Panc1 (cell line): Measurements from ENCODE around the gene NALCN. TPM values are rescaled to one million over a fixed set of nuclear protein-coding genes. Genes with fewer than 3 reads are reported as not detected.

Experiments
- ATAC-seq: fragments of 200-7000 bp; cut with Tn5 transposase; 2 replicates; pipeline ENCODE4 v1.9.1; 2020; ENCODE audit warnings: mild to moderate bottlenecking, moderate library complexity
- BruUV-seq: library from RNA; stranded (reverse); fragments of 400-500 nt; replicated peaks from 2 replicates; lab custom pipeline; 2021; lab: Mats Ljungman, UMichigan
- CTCF ChIA-PET: fragments of 300-600 bp; sonication (Branson Sonifier 250); formaldehyde crosslinking; loops from one replicate; lab custom pipeline; 2022; ENCODE audit warnings: antibody characterized with exemption; lab: Charles Lee
- POLR2A ChIA-PET: fragments of 300-600 bp; sonication (Branson Sonifier 250); formaldehyde crosslinking; loops from one replicate; lab custom pipeline; 2022; ENCODE audit warnings: antibody characterized with exemption; lab: Charles Lee
- DNase-seq: peaks from one replicate; pipeline ENCODE4 v3.0.0-alpha.2; 2010; ENCODE audit warnings: low read depth, low spot score
- H3K27ac ChIP-seq: 2 replicates; pipeline ENCODE4 v1.5.1; 2011; ENCODE audit warnings: mild to moderate bottlenecking, low read length, inconsistent platforms
- H3K27me3 ChIP-seq: fragments of 200-500 bp; sonication (Bioruptor generic); 2 replicates; pipeline ENCODE4 v1.6.0; 2014; ENCODE audit warnings: low read length, inconsistent platforms; ENCODE audit not compliant: control insufficient read depth, insufficient read depth
- H3K36me3 ChIP-seq: fragments of 200-500 bp; sonication (Bioruptor generic); 2 replicates; pipeline ENCODE4 v1.5.1; 2014; ENCODE audit warnings: inconsistent platforms, mild to moderate bottlenecking, low read length, moderate library complexity; ENCODE audit not compliant: control insufficient read depth, insufficient read depth
- H3K4me1 ChIP-seq: 2 replicates; pipeline ENCODE4 v1.5.1; 2011; ENCODE audit warnings: inconsistent platforms, mild to moderate bottlenecking, low read length, moderate library complexity; ENCODE audit not compliant: control insufficient read depth, insufficient read depth
- H3K4me3 ChIP-seq, 2 experiments: 2 replicates each; pipeline ENCODE4 v1.5.1; 2011 to 2012; ENCODE audit warnings: low read depth in 2 of 2, low read length in 2 of 2, mild to moderate bottlenecking in 2 of 2, inconsistent platforms in 1 of 2, moderate library complexity in 1 of 2
- H3K9me3 ChIP-seq: fragments of 200-500 bp; sonication (Bioruptor generic); 2 replicates; pipeline ENCODE4 v1.5.1; 2014; ENCODE audit warnings: low read depth, mild to moderate bottlenecking, inconsistent platforms, low read length, moderate library complexity; ENCODE audit not compliant: control insufficient read depth, insufficient read depth
- POLR2AphosphoS5 ChIP-seq: IDR thresholded peaks from 2 replicates; pipeline ENCODE4 v1.6.1; 2012; ENCODE audit warnings: mild to moderate bottlenecking, low read depth, low read length, moderate library complexity
- REST ChIP-seq, 2 experiments: IDR thresholded peaks; 2 replicates each; pipeline ENCODE4 v1.6.1; 2011 to 2012; ENCODE audit warnings: low read depth in 2 of 2, control low read depth in 1 of 2, low read length in 1 of 2, mild to moderate bottlenecking in 1 of 2, moderate library complexity in 1 of 2; ENCODE audit not compliant: insufficient read depth in 1 of 2
- SIN3A ChIP-seq: IDR thresholded peaks from 2 replicates; pipeline ENCODE4 v1.6.1; 2012; ENCODE audit warnings: low read depth, mild to moderate bottlenecking, low read length, moderate library complexity, borderline replicate concordance; ENCODE audit not compliant: insufficient read depth
- TCF7L2 ChIP-seq: IDR thresholded peaks from 2 replicates; pipeline ENCODE4 v1.6.1; 2011; ENCODE audit warnings: mild to moderate bottlenecking, low read depth, low read length, inconsistent platforms
- in situ Hi-C: cut with HindIII; loops from 2 replicates; pipeline ENCODE4 v1.10.0; 2016; ENCODE audit warnings: low sequenced_read_pairs, low pct_unique_long_range_greater_than_20kb
- intact Hi-C: fragments of 100-400 bp; cut with micrococcal nuclease; formaldehyde crosslinking; loops from one replicate; pipeline ENCODE4 v1.10.0; 2022; ENCODE audit not compliant: unreplicated experiment
- total RNA-seq: library from RNA; stranded (reverse); gene quantifications from one replicate; pipeline ENCODE4 v1.2.1, GENCODE V29; 2021; ENCODE audit not compliant: unreplicated experiment
- TF ChIP-seq, protein P1 (sequence below): fragments of 450-650 bp; IDR thresholded peaks from 2 replicates; pipeline ENCODE4 v1.5.1; 2017; ENCODE audit warnings: mild to moderate bottlenecking

NALCN gene
- total RNA-seq, 1 experiment from 2014 or later: 10.9 TPM

DNA sequence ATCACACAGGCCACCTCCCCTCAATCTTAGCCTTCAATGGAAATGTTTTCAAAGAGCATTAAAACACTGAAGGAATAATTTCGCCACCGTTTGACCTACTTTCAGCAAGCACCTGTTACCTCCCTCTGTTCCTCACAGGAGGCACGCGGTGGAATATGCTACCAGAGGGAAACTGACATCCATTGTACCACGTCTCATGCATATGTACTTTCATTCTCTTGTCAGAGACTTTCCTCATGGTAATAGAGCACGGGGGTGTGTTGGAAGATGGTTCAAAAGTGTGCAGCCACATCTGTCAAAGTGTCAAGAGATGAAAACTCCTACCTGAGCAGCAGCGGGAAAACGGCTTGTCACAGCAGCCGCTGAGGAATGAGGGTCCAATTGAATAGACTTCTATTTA, 143.4 kb downstream of the NALCN start:
- no peak overlapping the region for H3K27ac ChIP-seq
- no peaks in the 10 kb centered on the region for H3K27me3 ChIP-seq
- BruUV-seq: no TSS peak
- no peaks in the 10 kb centered on the region for H3K4me1 ChIP-seq
- no peaks in the 10 kb centered on the region for H3K36me3 ChIP-seq
- POLR2A ChIA-PET: no interaction called here
- H3K9me3 ChIP-seq: no peaks in the 10 kb centered on the region
- in situ Hi-C loops (no loop called here), intact Hi-C loops (no loop called here)
- ATAC-seq: no peak
- no peak overlapping the region for H3K4me3 ChIP-seq
- CTCF ChIA-PET: no interaction called here
- DNase-seq: no peak
- no peak for TF ChIP-seq REST (IDR thresholded peaks at IDR 0.05; ENCODE audit: insufficient read depth in 1 of 2, low read depth in 2 of 2, low read length in 1 of 2)

DNA sequence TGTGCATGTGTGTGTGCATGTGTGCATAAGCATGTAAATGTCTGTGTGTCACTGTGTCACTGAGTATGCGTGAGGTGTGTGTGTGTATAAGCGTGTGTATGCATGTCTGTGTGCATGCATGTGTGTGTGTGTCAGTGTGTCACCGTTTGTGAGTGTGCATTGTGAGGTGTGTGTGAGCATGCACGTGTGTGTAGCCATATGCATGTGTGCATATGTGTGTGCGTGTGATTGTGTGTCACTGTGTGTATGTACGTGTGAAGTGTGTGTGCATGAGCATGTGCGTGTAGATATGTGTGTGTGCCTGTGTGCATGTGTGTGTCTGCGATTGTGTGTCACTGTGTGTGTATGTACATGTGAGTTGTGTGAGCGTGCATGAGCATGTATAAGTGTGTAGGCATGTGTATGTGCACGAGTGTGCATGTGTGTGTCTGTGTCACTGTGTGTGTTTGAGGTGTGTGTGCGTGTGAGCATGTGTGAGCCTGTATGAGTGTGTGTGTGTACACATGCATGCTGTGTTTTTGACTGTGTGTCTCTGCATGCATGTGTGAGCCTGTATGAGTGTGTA, 144.5 kb downstream of the NALCN start:
- no TSS peak for BruUV-seq
- ATAC-seq (no peak), DNase-seq (no peak)
- H3K36me3 ChIP-seq: no peaks in the 10 kb centered on the region
- TF ChIP-seq REST (IDR thresholded peaks at IDR 0.05; ENCODE audit: insufficient read depth in 1 of 2, low read depth in 2 of 2, low read length in 1 of 2) (no peak), SIN3A (no peak), POLR2AphosphoS5 (no peak), TCF7L2 (no peak)
- TF ChIP-seq, protein P1, sequence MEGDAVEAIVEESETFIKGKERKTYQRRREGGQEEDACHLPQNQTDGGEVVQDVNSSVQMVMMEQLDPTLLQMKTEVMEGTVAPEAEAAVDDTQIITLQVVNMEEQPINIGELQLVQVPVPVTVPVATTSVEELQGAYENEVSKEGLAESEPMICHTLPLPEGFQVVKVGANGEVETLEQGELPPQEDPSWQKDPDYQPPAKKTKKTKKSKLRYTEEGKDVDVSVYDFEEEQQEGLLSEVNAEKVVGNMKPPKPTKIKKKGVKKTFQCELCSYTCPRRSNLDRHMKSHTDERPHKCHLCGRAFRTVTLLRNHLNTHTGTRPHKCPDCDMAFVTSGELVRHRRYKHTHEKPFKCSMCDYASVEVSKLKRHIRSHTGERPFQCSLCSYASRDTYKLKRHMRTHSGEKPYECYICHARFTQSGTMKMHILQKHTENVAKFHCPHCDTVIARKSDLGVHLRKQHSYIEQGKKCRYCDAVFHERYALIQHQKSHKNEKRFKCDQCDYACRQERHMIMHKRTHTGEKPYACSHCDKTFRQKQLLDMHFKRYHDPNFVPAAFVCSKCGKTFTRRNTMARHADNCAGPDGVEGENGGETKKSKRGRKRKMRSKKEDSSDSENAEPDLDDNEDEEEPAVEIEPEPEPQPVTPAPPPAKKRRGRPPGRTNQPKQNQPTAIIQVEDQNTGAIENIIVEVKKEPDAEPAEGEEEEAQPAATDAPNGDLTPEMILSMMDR: no peak
- H3K4me1 ChIP-seq: no peaks in the 10 kb centered on the region
- POLR2A ChIA-PET: no interaction called here
- CTCF ChIA-PET: no interaction called here
- no peak overlapping the region for H3K27ac ChIP-seq
- H3K9me3 ChIP-seq: no peaks in the 10 kb centered on the region
- in situ Hi-C loops (no loop called here), intact Hi-C loops (no loop called here)
- H3K27me3 ChIP-seq: no peaks in the 10 kb centered on the region
- H3K4me3 ChIP-seq: no peak overlapping the region
